GM10266 (cell line): ENCODE measurements around the gene ZSCAN31.
"Not testable (repeated sequence)": the region's sequence is repeated elsewhere in the genome, so short reads cannot be mapped to it uniquely, and the experiment has no call there.

Source experiments
- DNase-seq: peaks from one replicate; pipeline ENCODE4 v3.0.0; 2012; ENCODE audit errors: extremely low spot score
- CTCF ChIP-seq: IDR thresholded peaks from 2 replicates; pipeline ENCODE4 v1.5.1; 2012; ENCODE audit warnings: mild to moderate bottlenecking, low read depth; ENCODE audit not compliant: control insufficient read depth, insufficient read depth; ENCODE audit errors: missing control alignments

ZSCAN31 gene

GRCh38 chr6:28333599-28334018, 2.3 kb downstream of the ZSCAN31 start:
- TF ChIP-seq CTCF, result no peak
- DNase-seq, result no peak

- TF ChIP-seq CTCF, result no peak
- DNase-seq, result no peak
Observed at GRCh38 chr6:28333047-28333446, 2.9 kb downstream of the ZSCAN31 start.

- DNase-seq, result no peak
Observed at GRCh38 chr6:28330041-28330440, 5.9 kb downstream of the ZSCAN31 start.

GRCh38 chr6:28326371-28326948, 9.5 kb downstream of the ZSCAN31 start:
- TF ChIP-seq CTCF, result no peak
- no peak for DNase-seq

More at GRCh38 chr6:28330041-28330440, 5.9 kb downstream of the ZSCAN31 start:
- no peak for TF ChIP-seq CTCF

GRCh38 chr6:28323813-28324424, 12.0 kb downstream of the ZSCAN31 start:
- no peak for TF ChIP-seq CTCF
- DNase-seq, result no peak

- no peak for DNase-seq
- no peak for TF ChIP-seq CTCF
Observed at GRCh38 chr6:28322661-28323060, 13.3 kb downstream of the ZSCAN31 start.

GRCh38 chr6:28317866-28318265, 18.1 kb downstream of the ZSCAN31 start:
- not testable (repeated sequence) for DNase-seq

- no peak for TF ChIP-seq CTCF
- no peak for DNase-seq
Observed at GRCh38 chr6:28315628-28316027, 20.3 kb downstream of the ZSCAN31 start.
